ENCODE data around the gene CSF1.

Gene CSF1

DNA sequence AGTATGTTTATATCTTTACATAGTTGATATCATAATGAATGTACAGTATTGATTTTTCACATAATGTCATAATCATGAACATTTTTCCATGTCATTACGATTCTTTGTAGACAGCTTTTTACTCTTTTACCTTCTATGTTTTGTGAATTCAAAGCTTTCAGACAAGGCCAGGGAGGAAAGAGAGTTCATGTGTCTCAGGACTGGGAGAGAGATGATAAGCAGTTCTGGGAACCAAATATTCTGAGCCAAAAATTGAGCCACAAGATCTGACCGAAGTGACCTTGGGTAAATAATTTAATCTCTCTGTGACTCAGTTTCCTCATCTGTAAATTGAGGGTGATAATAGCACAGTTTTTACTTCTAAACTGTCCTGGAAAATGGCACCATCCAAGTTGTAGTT, 31.8 kb downstream of the CSF1 start:
- no peak overlapping the region for H3K9ac ChIP-seq (ENCODE audit: low read depth, low read length, poor library complexity)
- WGBS, 2 donors (ENCODE audit: extremely low coverage in 2 of 2, insufficient read length in 2 of 2, insufficient replicate concordance in 1 of 2) = no CpG with 5 or more reads among the region's 2 CpGs
- no peak overlapping the region for H4K8ac ChIP-seq (ENCODE audit: low read depth, low read length)

DNA sequence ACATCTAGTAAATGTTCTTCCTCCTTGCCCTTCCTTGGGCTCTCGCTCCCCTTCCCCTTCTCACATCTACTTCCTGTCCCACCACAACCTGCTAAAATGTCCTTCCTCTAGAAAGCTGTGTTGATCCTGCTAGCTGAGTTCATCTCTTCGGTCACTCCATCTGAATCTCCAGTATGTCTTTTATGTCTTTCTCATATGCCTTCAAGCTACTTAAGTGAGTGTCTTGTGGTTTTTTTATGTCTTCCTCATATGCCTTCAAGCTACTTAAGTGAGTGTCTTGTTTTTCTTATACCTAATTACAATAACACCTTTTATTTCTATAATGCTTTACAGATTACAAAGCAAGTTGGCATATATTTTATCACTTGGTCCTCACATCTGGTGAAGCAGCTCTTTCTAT, 33.9 kb downstream of the CSF1 start:
- no peaks in the 10 kb centered on the region for H3K27me3 ChIP-seq (ENCODE audit: control insufficient read depth in 3 of 3, insufficient read depth in 3 of 3, low read depth in 1 of 3, low read length in 3 of 3)
- H3K79me1 ChIP-seq (ENCODE audit: low read depth, low read length) = no peaks in the 10 kb centered on the region
- peaks cover 0 to 4% of the 10 kb centered on the region in 2 donors for H3K9me3 ChIP-seq (replicated peaks in 1 of 2; ENCODE audit: control insufficient read depth in 2 of 2, insufficient read depth in 1 of 2, low read depth in 1 of 2, low read length in 2 of 2)
- no peak overlapping the region for H3K23ac ChIP-seq (ENCODE audit: low read depth, low read length, poor library complexity)
- H2BK120ac ChIP-seq (ENCODE audit: low read depth, low read length) = no peak overlapping the region
- H3K4me3 ChIP-seq (ENCODE audit: low read length in 2 of 2) = no peak overlapping the region
- no peak overlapping the region for H3K27ac ChIP-seq (replicated peaks; ENCODE audit: low read length)
- H4K8ac ChIP-seq (ENCODE audit: low read depth, low read length) = no peak overlapping the region
- H3K4me1 ChIP-seq (ENCODE audit: control insufficient read depth in 2 of 2, insufficient read depth in 1 of 2, low read depth in 1 of 2, low read length in 2 of 2) = peaks cover 0 to 3% of the 10 kb centered on the region in 2 donors
- no peak overlapping the region for H2BK12ac ChIP-seq (ENCODE audit: low read length)
- no peak overlapping the region for H4K91ac ChIP-seq (ENCODE audit: low read depth, low read length, poor library complexity)
- no peak overlapping the region for H2BK15ac ChIP-seq (ENCODE audit: low read length)
- no CpG with 5 or more reads among the region's 2 CpGs for WGBS, 2 donors (ENCODE audit: extremely low coverage in 2 of 2, insufficient read length in 2 of 2, insufficient replicate concordance in 1 of 2)
- no peak overlapping the region for H2AK5ac ChIP-seq (ENCODE audit: low read depth, low read length)
- H3K14ac ChIP-seq (ENCODE audit: low read length) = no peak overlapping the region
- no peak overlapping the region for H2AFZ ChIP-seq (ENCODE audit: low read length)
- no peak for DNase-seq (ENCODE audit: low spot score)
- H2BK5ac ChIP-seq (ENCODE audit: low read length) = no peak overlapping the region
- H3K4me2 ChIP-seq (ENCODE audit: insufficient read depth, low read length, poor library complexity, severe bottlenecking) = no peak overlapping the region
- H3K36me3 ChIP-seq (replicated peaks in 1 of 2; ENCODE audit: control insufficient read depth in 2 of 2, insufficient read depth in 2 of 2, low read length in 2 of 2) = no peaks in the 10 kb centered on the region
- H3K4ac ChIP-seq (ENCODE audit: low read length) = no peak overlapping the region
- no peak overlapping the region for H3K9ac ChIP-seq (ENCODE audit: low read depth, low read length, poor library complexity)
- no peak overlapping the region for H3K18ac ChIP-seq (ENCODE audit: low read length)

More for the DNA sequence above, 31.8 kb downstream of the CSF1 start:
- no peaks in the 10 kb centered on the region for H3K27me3 ChIP-seq (ENCODE audit: control insufficient read depth in 3 of 3, insufficient read depth in 3 of 3, low read depth in 1 of 3, low read length in 3 of 3)
- no peaks in the 10 kb centered on the region for H3K79me1 ChIP-seq (ENCODE audit: low read depth, low read length)
- no peak overlapping the region for H2BK120ac ChIP-seq (ENCODE audit: low read depth, low read length)
- no peak overlapping the region for H3K18ac ChIP-seq (ENCODE audit: low read length)
- no peak overlapping the region for H3K23ac ChIP-seq (ENCODE audit: low read depth, low read length, poor library complexity)
- no peaks in the 10 kb centered on the region for H3K36me3 ChIP-seq (replicated peaks in 1 of 2; ENCODE audit: control insufficient read depth in 2 of 2, insufficient read depth in 2 of 2, low read length in 2 of 2)
- H3K27ac ChIP-seq (replicated peaks; ENCODE audit: low read length) = no peak overlapping the region
- H4K91ac ChIP-seq (ENCODE audit: low read depth, low read length, poor library complexity) = no peak overlapping the region
- no peak overlapping the region for H3K4me3 ChIP-seq (ENCODE audit: low read length in 2 of 2)
- no peak overlapping the region for H3K4ac ChIP-seq (ENCODE audit: low read length)
- H2AFZ ChIP-seq (ENCODE audit: low read length) = no peak overlapping the region
- no peaks in the 10 kb centered on the region for H3K4me1 ChIP-seq (ENCODE audit: control insufficient read depth in 2 of 2, insufficient read depth in 1 of 2, low read depth in 1 of 2, low read length in 2 of 2)
- H2AK5ac ChIP-seq (ENCODE audit: low read depth, low read length) = no peak overlapping the region
- no peak overlapping the region for H2BK5ac ChIP-seq (ENCODE audit: low read length)
- no peak overlapping the region for H3K14ac ChIP-seq (ENCODE audit: low read length)
- no peak for DNase-seq (ENCODE audit: low spot score)
- no peak overlapping the region for H2BK12ac ChIP-seq (ENCODE audit: low read length)
- H3K9me3 ChIP-seq (replicated peaks in 1 of 2; ENCODE audit: control insufficient read depth in 2 of 2, insufficient read depth in 1 of 2, low read depth in 1 of 2, low read length in 2 of 2) = peaks cover 6 to 8% of the 10 kb centered on the region in 2 donors
- H3K4me2 ChIP-seq (ENCODE audit: insufficient read depth, low read length, poor library complexity, severe bottlenecking) = no peak overlapping the region
- no peak overlapping the region for H2BK15ac ChIP-seq (ENCODE audit: low read length)

- Histone ChIP-seq H2BK12ac (ENCODE audit: low read length) (no peak overlapping the region), H3K9ac (ENCODE audit: low read depth, low read length, poor library complexity) (no peak overlapping the region), H4K91ac (ENCODE audit: low read depth, low read length, poor library complexity) (no peak overlapping the region), H3K18ac (ENCODE audit: low read length) (no peak overlapping the region), H3K23ac (ENCODE audit: low read depth, low read length, poor library complexity) (no peak overlapping the region), H2BK120ac (ENCODE audit: low read depth, low read length) (no peak overlapping the region), H4K8ac (ENCODE audit: low read depth, low read length) (no peak overlapping the region), H2BK15ac (ENCODE audit: low read length) (no peak overlapping the region), H3K4me3 (ENCODE audit: low read length in 2 of 2) (no peak overlapping the region), H3K4me1 (ENCODE audit: control insufficient read depth in 2 of 2, insufficient read depth in 1 of 2, low read depth in 1 of 2, low read length in 2 of 2) (peaks cover 0 to 4% of the 10 kb centered on the region in 2 donors), H3K27ac (replicated peaks; ENCODE audit: low read length) (no peak overlapping the region), H3K79me1 (ENCODE audit: low read depth, low read length) (no peaks in the 10 kb centered on the region), H2BK5ac (ENCODE audit: low read length) (no peak overlapping the region), H3K36me3 (replicated peaks in 1 of 2; ENCODE audit: control insufficient read depth in 2 of 2, insufficient read depth in 2 of 2, low read length in 2 of 2) (no peaks in the 10 kb centered on the region), H3K14ac (ENCODE audit: low read length) (no peak overlapping the region), H2AFZ (ENCODE audit: low read length) (no peak overlapping the region), H3K4me2 (ENCODE audit: insufficient read depth, low read length, poor library complexity, severe bottlenecking) (no peak overlapping the region), H3K9me3 (replicated peaks in 1 of 2; ENCODE audit: control insufficient read depth in 2 of 2, insufficient read depth in 1 of 2, low read depth in 1 of 2, low read length in 2 of 2) (no peaks in the 10 kb centered on the region), H3K27me3 (ENCODE audit: control insufficient read depth in 3 of 3, insufficient read depth in 3 of 3, low read depth in 1 of 3, low read length in 3 of 3) (no peaks in the 10 kb centered on the region), H2AK5ac (ENCODE audit: low read depth, low read length) (no peak overlapping the region), H3K4ac (ENCODE audit: low read length) (no peak overlapping the region)
- no CpG with 5 or more reads among the region's 6 CpGs for WGBS, 2 donors (ENCODE audit: extremely low coverage in 2 of 2, insufficient read length in 2 of 2, insufficient replicate concordance in 1 of 2)
- no peak for DNase-seq (ENCODE audit: low spot score)
These were observed 35.9 kb downstream of the CSF1 start for GRCh38 chr1:109946511-109946910.

DNA sequence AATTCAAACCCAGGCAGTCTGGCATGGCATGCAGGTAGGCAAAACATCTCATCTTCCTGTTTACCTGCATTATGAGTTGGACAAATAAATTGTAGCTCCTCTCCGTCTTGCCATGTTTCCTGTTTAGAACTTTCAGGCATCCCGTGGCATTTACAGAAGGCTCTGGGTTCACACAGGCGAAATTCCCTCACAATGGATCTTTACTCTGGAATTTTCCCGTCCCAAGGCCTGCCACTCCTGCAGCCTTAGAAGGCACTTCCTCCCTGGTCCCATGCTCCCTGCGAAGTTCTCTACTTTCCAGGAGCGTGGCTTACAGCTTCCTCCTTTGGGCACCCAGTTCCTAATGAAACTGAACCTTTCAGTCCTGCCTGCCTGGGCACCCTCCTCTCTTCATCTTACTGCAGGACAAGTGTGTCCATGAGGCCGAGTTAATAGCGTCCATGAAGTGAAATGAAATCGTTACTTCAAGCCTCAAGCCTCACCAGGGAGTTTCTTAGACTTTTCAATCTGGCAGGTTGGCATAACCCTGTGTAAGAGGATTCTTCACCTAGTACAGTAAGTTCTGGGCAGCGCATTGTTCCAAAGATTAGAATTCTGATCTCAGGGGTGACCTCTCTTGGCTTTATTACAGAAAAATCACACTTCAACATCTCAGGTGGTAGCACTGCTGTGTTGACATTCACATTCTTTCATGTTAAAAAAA, 37.1 kb downstream of the CSF1 start:
- DNase-seq (ENCODE audit: low spot score) = no peak
- no peak overlapping the region for H2BK15ac ChIP-seq (ENCODE audit: low read length)
- H3K36me3 ChIP-seq (replicated peaks in 1 of 2; ENCODE audit: control insufficient read depth in 2 of 2, insufficient read depth in 2 of 2, low read length in 2 of 2) = no peaks in the 10 kb centered on the region
- WGBS, 2 donors (ENCODE audit: extremely low coverage in 2 of 2, insufficient read length in 2 of 2, insufficient replicate concordance in 1 of 2) = no CpG with 5 or more reads among the region's 10 CpGs
- H3K79me1 ChIP-seq (ENCODE audit: low read depth, low read length) = no peaks in the 10 kb centered on the region
- no peak overlapping the region for H3K9ac ChIP-seq (ENCODE audit: low read depth, low read length, poor library complexity)
- H3K27me3 ChIP-seq (ENCODE audit: control insufficient read depth in 3 of 3, insufficient read depth in 3 of 3, low read depth in 1 of 3, low read length in 3 of 3) = no peaks in the 10 kb centered on the region
- H3K9me3 ChIP-seq (replicated peaks in 1 of 2; ENCODE audit: control insufficient read depth in 2 of 2, insufficient read depth in 1 of 2, low read depth in 1 of 2, low read length in 2 of 2) = no peaks in the 10 kb centered on the region
- H3K4me2 ChIP-seq (ENCODE audit: insufficient read depth, low read length, poor library complexity, severe bottlenecking) = no peak overlapping the region
- no peak overlapping the region for H4K91ac ChIP-seq (ENCODE audit: low read depth, low read length, poor library complexity)
- H3K4me3 ChIP-seq (ENCODE audit: low read length in 2 of 2) = no peak overlapping the region
- no peak overlapping the region for H2BK12ac ChIP-seq (ENCODE audit: low read length)
- H2AK5ac ChIP-seq (ENCODE audit: low read depth, low read length) = no peak overlapping the region
- H2AFZ ChIP-seq (ENCODE audit: low read length) = peak overlapping the region; percentile 2
- H3K23ac ChIP-seq (ENCODE audit: low read depth, low read length, poor library complexity) = no peak overlapping the region
- H3K18ac ChIP-seq (ENCODE audit: low read length) = no peak overlapping the region
- H3K4ac ChIP-seq (ENCODE audit: low read length) = no peak overlapping the region
- H2BK5ac ChIP-seq (ENCODE audit: low read length) = no peak overlapping the region
- H2BK120ac ChIP-seq (ENCODE audit: low read depth, low read length) = no peak overlapping the region
- H3K27ac ChIP-seq (replicated peaks; ENCODE audit: low read length) = no peak overlapping the region
- no peak overlapping the region for H4K8ac ChIP-seq (ENCODE audit: low read depth, low read length)
- peaks cover 0 to 4% of the 10 kb centered on the region in 2 donors for H3K4me1 ChIP-seq (ENCODE audit: control insufficient read depth in 2 of 2, insufficient read depth in 1 of 2, low read depth in 1 of 2, low read length in 2 of 2)
- no peak overlapping the region for H3K14ac ChIP-seq (ENCODE audit: low read length)

Measured in neuronal stem cell (in vitro differentiated cells).